D721Med (cell line): ENCODE results near the gene ZNF662.

Source experiments
- DNase-seq: peaks from one replicate; pipeline ENCODE4 v3.0.0; 2011; ENCODE audit warnings: low spot score; ENCODE audit not compliant: insufficient read length
- FAIRE-seq: peaks from 2 replicates; lab custom pipeline; 2011; peaks lifted over from hg19 to GRCh38; lab: Jason Lieb, UNC
- TF ChIP-seq, protein P1 (sequence below): IDR thresholded peaks from 2 replicates; pipeline ENCODE4 v1.5.1; 2012; ENCODE audit warnings: mild to moderate bottlenecking, control low read depth; ENCODE audit not compliant: insufficient read depth; ENCODE audit errors: missing control alignments

Gene ZNF662

DNA sequence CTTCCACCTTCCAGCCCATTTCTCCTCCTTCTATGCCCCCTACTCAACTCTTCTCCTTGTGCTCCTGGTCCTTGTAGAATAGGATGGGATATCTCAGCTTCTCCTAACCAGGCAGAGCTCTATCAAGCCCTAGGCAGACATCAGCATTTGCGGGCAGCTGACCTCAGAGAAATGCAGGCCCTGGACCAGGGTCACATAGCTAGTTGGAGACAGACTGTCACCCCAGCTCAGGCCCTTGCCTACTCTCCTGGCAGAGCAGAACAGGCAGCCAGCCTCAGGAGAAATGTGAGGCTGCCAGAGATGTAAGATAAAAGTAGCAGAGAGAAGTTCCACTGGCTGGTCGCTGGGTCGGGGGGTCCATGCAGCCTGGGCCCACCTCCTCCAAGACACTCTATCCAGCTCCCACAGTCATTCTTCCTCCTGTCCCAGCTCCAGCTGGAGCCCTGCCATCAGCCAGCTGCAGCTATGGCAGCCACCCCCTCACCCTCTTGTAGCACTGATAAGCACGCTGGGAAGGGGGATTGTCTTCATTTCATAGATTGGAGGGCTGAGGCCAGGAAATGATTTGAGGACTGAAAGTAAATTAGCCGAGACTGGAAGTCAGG, 34.2 kb upstream of the ZNF662 start:
- TF ChIP-seq, protein P1, sequence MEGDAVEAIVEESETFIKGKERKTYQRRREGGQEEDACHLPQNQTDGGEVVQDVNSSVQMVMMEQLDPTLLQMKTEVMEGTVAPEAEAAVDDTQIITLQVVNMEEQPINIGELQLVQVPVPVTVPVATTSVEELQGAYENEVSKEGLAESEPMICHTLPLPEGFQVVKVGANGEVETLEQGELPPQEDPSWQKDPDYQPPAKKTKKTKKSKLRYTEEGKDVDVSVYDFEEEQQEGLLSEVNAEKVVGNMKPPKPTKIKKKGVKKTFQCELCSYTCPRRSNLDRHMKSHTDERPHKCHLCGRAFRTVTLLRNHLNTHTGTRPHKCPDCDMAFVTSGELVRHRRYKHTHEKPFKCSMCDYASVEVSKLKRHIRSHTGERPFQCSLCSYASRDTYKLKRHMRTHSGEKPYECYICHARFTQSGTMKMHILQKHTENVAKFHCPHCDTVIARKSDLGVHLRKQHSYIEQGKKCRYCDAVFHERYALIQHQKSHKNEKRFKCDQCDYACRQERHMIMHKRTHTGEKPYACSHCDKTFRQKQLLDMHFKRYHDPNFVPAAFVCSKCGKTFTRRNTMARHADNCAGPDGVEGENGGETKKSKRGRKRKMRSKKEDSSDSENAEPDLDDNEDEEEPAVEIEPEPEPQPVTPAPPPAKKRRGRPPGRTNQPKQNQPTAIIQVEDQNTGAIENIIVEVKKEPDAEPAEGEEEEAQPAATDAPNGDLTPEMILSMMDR = no peak
- DNase-seq = no peak

DNA sequence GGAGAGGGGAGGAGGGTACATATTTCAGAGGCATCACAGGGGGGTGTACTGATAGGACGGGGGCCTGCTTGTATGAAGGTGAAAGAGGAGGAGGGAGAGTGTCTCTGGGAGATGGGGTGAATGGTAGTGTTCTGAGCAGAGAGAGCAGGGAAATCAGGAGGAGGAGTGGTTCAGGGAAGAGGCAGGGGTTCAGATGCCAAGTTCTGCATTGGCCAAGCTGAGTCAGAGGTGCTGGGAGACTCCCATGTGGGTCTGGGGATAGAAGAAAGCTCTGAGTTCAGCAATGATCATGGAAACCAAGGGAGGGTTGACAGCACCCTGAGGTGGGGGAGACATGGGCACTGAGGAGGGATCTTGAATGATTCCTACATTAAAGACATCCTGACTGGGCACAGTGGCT, 33.2 kb upstream of the ZNF662 start:
- TF ChIP-seq, protein P1 = no peak
- FAIRE-seq (no peak), DNase-seq (no peak)

More for the DNA sequence above, 34.2 kb upstream of the ZNF662 start:
- FAIRE-seq = no peak

DNA sequence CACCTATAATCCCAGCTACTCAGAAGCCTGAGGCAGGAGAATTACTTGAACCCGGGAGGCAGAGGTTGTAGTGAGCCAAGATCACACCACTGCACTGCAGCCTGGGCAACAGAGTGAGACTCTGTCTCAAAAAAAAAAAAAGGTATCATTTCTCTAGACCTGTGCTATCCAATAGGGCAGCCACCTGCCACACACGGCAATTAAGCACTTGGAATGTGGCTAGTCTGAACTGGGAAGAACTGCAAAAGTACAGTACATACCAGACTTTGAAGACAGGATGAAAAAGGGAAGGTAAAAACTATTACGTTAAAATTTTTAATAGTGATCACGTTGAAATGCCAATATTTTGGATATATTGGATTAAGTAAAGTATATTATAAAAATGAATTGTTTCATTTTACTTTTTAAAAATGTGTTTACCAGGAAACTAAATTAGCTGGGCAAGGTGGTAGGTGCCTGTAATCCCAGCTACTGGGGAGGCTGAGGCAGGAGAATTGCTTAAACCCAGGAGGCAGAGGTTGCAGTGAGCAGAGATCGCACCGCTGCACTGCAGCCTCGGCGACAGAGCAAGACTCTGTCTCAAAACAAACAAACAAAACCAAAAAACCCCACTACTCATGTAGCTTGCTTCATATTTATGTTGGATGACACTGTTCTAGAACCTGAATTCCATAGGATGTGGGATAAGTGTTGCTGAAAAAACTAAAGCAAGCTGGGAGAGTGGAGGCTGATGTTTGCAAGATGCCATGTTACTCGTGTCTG, 32.5 kb upstream of the ZNF662 start:
- no peak for FAIRE-seq
- TF ChIP-seq, protein P1 = no peak

DNA sequence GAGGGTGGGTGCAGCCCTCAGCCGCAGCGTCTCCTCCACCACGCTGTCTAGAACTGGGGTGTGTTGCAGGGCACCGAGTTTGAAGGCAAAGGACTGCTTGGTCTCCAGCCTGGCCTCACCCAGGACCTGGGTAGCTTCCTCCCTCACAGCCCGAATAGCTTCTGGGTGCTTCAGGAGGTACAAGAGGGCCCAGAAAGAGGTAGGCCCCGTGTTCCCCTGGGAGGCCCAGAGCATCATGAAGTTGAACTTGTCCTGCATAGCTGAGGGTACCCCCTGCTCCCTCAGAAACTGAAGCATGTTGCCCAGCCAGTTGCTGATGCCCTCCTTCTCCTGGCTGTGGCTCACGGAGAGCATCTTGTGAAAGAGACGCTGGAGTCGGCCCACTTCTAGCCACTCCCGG, 31.2 kb upstream of the ZNF662 start:
- DNase-seq (no peak), FAIRE-seq (no peak)
- TF ChIP-seq, protein P1 = no peak

More for the DNA sequence above, 32.5 kb upstream of the ZNF662 start:
- DNase-seq = no peak

DNA sequence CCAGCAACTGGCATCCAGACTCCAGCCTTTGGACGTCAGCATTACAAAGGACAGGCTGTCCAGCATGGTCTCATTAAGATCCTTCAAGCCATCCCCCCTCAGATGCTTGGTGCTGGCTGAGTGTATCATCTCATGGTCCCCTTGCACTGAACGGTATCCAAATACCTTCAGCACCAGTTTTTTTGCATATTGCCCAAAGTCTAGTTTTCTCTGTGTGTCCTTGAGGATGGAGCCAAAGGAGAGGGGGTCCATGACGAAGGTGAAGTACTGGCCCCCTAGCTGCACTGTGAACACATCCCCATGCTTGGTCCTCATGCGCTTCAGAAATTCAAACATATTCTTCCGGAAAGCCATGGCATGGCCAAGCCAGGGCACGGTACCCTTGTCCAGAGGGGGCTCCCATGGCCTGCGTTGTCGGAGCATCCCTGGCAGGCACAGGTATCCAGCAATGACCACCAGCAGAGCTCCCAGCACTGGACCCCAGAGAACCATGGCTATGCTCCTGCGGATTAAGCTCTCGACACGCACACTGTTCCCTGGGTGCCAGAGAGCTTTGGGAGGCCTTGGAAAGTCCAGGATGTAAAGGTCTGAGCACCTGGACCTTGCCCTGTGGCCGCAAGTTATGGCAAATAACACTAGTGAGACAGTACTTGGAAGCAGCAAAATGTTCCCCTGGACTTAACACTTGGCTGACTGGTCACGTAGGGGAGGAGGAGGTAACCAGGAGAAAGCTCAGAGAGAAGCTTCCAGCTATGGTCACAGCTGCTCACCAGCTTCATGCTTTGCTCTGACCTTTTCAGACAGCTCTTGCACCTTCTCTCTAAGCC, 30.4 kb upstream of the ZNF662 start, which contains the start of gene CYP8B1:
Gene CYP8B1, minus strand, starts transcription at position 555 of the 827 bp plus-strand sequence. Its CDS starts 63 bp downstream, at position 492.
- FAIRE-seq (no peak), DNase-seq (no peak)
- TF ChIP-seq, protein P1 = no peak

DNA sequence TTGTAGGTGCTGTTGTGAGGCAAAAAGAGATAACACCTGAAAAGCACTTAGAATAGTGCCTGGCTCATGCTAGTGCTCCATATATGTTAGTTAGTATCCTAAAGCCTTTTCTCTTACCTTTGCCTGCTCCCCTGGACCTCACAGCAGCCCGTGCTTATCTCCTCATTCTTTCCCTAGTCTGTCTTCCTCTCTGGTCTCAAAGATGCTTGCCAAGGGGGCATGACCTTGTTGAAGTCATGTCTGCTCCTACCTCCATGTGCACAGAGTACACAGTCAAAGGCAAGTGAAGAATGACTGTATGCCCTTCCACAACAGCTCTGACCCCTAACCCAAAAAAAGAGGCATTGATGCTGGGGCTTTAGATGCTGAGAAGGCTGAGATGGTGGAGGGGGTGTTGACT, 29.5 kb upstream of the ZNF662 start:
- FAIRE-seq = no peak
- DNase-seq = no peak
- TF ChIP-seq, protein P1 = no peak
